ENCODE data around the gene CLSTN1. TPM values are rescaled to one million over a fixed set of nuclear protein-coding genes. Genes with fewer than 3 reads are reported as not detected.

CLSTN1 gene
- total and polyA plus RNA-seq, 2 donors from 2014 or later = 114 to 158 TPM

DNA sequence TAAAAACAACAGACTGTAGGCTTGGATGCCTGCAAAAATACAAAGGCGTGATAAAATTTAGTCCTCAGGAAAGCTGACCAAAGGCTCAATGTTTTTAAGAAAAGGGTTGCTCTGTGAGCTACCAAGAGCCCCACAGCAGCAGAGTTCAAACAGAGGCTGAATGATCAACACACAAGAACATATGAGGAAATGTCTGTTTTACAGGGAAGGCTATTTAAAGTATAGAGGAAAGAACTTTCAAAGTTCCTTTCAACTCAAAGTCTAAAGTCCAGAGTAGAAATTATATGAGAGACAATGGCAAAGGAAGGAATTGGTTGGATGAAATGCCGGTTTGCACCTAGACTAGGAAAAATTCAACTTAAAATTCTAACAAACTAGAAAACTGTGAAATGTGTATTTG lies 8.6 kb downstream of the CLSTN1 start:
- Histone ChIP-seq H3K27me3 (ENCODE audit: control insufficient read depth, insufficient read depth, low read length) (no peaks in the 10 kb centered on the region), H3K9me3 (ENCODE audit: control insufficient read depth in 2 of 3, insufficient read depth in 1 of 3, low read length in 3 of 3) (no peaks in the 10 kb centered on the region), H3K9ac (ENCODE audit: low read length in 3 of 3) (no peak overlapping the region), H3K4me3 (ENCODE audit: low read length in 3 of 3) (no peak overlapping the region), H3K27ac (ENCODE audit: low read depth in 2 of 2, low read length in 2 of 2) (no peak overlapping the region), H3K4me1 (ENCODE audit: control insufficient read depth in 2 of 3, insufficient read depth in 2 of 3, low read depth in 1 of 3, low read length in 3 of 3) (peaks cover 0 to 7% (median 2%) of the 10 kb centered on the region in 3 donors), H3K36me3 (ENCODE audit: control insufficient read depth in 2 of 3, insufficient read depth in 3 of 3, low read length in 3 of 3) (no peaks in the 10 kb centered on the region)
- no peak for DNase-seq
- FAIRE-seq = no peak
- no peak for TF ChIP-seq CTCF (IDR thresholded peaks at IDR 0.05; ENCODE audit: borderline replicate concordance, extremely low read depth, insufficient read depth)
- intact Hi-C loops (cut with DNase I) = no loop called here

GRCh38 chr1:9814619-9815018 lies 9.1 kb downstream of the CLSTN1 start:
- Histone ChIP-seq H3K9ac (ENCODE audit: low read length in 3 of 3) (no peak overlapping the region), H3K4me1 (ENCODE audit: control insufficient read depth in 2 of 3, insufficient read depth in 2 of 3, low read depth in 1 of 3, low read length in 3 of 3) (peaks cover 0 to 7% (median 2%) of the 10 kb centered on the region in 3 donors), H3K4me3 (ENCODE audit: low read length in 3 of 3) (no peak overlapping the region), H3K27ac (ENCODE audit: low read depth in 2 of 2, low read length in 2 of 2) (no peak overlapping the region), H3K36me3 (ENCODE audit: control insufficient read depth in 2 of 3, insufficient read depth in 3 of 3, low read length in 3 of 3) (no peaks in the 10 kb centered on the region), H3K27me3 (ENCODE audit: control insufficient read depth, insufficient read depth, low read length) (no peaks in the 10 kb centered on the region), H3K9me3 (ENCODE audit: control insufficient read depth in 2 of 3, insufficient read depth in 1 of 3, low read length in 3 of 3) (no peaks in the 10 kb centered on the region)
- FAIRE-seq (no peak), DNase-seq (peak in 1 of 5 donors; percentile 12)
- intact Hi-C loops (cut with DNase I) = no loop called here
- no peak for TF ChIP-seq CTCF (IDR thresholded peaks at IDR 0.05; ENCODE audit: borderline replicate concordance, extremely low read depth, insufficient read depth)

- Histone ChIP-seq H3K27ac (ENCODE audit: low read depth in 2 of 2, low read length in 2 of 2) (no peak overlapping the region), H3K9me3 (ENCODE audit: control insufficient read depth in 2 of 3, insufficient read depth in 1 of 3, low read length in 3 of 3) (no peaks in the 10 kb centered on the region), H3K27me3 (ENCODE audit: control insufficient read depth, insufficient read depth, low read length) (no peaks in the 10 kb centered on the region), H3K36me3 (ENCODE audit: control insufficient read depth in 2 of 3, insufficient read depth in 3 of 3, low read length in 3 of 3) (no peaks in the 10 kb centered on the region), H3K4me1 (ENCODE audit: control insufficient read depth in 2 of 3, insufficient read depth in 2 of 3, low read depth in 1 of 3, low read length in 3 of 3) (peaks cover 0 to 20% (median 19%) of the 10 kb centered on the region in 3 donors), H3K4me3 (ENCODE audit: low read length in 3 of 3) (no peak overlapping the region), H3K9ac (ENCODE audit: low read length in 3 of 3) (no peak overlapping the region)
- DNase-seq (peak in 1 of 5 donors; percentile 5), FAIRE-seq (no peak)
- intact Hi-C loops (cut with DNase I) = no loop called here
- no peak for TF ChIP-seq CTCF (IDR thresholded peaks at IDR 0.05; ENCODE audit: borderline replicate concordance, extremely low read depth, insufficient read depth)
Observed at GRCh38 chr1:9811239-9811966, 12.4 kb downstream of the CLSTN1 start.
